Hematopoietic multipotent progenitor cell (in vitro differentiated cells): ENCODE results near the gene LRRC4C. TPM values are rescaled to one million over a fixed set of nuclear protein-coding genes. Genes with fewer than 3 reads are reported as not detected.

Source experiments
- DNase-seq, 3 donors: peaks; one replicate each; pipeline ENCODE4 v3.0.0-alpha.2; 2011 to 2015; ENCODE audit warnings: low read depth in 2 of 3, low spot score in 2 of 3
- total RNA-seq: library from RNA; depleted of rRNA; stranded (reverse); fragments of >200 nt; gene quantifications from one replicate; pipeline ENCODE4 v1.2.3, GENCODE V29; 2012

LRRC4C gene
- total RNA-seq, 1 donor, result 1.9 TPM

DNA sequence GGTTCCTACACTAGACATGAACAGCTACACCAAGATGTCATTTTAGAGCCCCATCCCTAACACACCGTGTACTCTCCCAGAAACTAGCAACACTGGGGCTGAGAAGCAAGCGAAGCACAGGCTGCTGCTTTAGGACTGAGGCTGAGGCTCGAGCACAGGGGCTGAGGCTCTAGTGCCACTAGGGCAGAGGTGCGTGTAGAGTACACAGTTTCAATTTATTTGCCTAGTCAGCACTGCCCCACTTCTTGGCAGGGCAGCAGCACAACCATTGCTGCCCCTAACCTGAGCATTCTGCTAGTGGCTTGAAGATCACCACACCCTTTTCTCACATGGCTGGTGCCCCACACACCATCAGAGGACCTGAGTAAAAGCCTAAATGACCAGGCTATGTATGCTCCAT lies 713.2 kb downstream of the LRRC4C start:
- DNase-seq, result no peak

- DNase-seq, result no peak
These were observed 727.3 kb downstream of the LRRC4C start for GRCh38 chr11:40732132-40732531.

GRCh38 chr11:40722179-40722795 lies 737.2 kb downstream of the LRRC4C start:
- peak in 2 of 3 donors; percentile 6 to 10 for DNase-seq

DNA sequence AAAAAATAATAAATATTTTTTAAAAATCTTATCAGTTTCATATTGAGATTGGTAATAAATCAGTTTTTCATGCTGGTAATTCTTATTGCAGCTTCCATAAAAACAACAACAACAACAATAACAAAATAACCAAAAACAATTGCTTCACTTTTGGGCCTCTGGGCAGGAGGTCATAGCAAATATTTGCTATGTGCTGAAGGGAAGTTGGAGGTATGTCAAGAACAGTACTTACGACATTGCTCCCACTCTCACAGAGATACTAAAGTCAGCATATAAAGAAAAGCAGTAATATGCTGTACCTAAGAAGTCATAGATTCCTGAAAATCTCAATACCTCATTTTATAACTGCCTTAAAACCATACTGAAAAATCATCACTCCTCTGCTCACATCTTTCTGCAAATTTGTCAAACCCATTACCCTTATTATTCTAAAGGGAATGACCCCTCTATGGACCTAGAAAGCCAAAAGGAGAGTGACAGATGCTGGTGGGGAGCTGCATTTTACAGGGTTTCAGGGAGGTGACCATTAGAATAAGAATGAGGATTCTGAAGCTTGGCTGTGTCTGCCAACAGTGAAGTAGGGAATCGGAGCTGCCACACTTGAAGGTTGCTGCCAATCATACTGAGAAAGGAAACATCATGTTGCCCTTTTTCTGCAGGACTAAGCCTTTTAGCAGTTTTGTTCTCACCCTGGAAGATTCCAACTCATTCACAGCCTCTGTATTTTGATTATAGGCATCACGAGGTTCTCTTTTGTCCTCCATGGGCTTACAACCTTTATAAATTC lies 742.9 kb downstream of the LRRC4C start:
- DNase-seq, result no peak

DNA sequence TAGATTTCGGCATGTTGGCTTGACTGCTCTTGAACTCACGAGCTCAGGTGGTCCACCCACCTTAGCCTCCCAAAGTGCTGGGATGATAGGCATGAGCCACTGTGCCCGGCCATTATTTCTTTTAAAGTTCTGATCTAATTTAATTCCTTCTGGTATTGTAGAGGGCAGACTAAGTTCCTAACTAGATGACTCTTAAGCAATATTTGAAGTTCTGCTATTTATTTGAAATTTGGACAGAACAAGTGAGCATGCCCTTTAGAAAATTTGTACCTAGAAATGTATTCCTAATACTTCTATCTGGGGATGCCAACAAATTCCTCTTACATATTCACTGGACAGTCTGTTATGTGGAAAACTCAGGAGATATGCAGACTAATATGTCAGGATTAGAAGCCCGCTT lies 746.4 kb downstream of the LRRC4C start:
- DNase-seq, result no peak

DNA sequence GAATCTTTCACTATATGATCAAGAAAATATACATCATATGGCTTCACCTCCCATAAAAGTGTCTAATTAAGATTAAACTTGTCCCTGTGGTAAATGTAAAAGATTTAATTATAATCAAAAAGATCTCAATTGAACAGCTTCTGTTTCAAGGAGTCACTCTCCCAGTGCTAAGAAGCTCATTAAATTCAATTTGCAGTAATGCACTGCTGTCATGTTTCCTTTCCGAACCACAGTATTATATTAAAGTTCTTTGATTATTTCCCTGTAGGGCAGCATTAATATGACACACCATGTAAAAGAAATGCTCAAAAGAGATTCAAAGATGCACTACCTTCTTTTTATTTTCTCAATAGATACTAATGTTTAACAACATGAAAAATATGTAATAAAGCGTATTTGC lies 758.4 kb downstream of the LRRC4C start:
- DNase-seq, result no peak

DNA sequence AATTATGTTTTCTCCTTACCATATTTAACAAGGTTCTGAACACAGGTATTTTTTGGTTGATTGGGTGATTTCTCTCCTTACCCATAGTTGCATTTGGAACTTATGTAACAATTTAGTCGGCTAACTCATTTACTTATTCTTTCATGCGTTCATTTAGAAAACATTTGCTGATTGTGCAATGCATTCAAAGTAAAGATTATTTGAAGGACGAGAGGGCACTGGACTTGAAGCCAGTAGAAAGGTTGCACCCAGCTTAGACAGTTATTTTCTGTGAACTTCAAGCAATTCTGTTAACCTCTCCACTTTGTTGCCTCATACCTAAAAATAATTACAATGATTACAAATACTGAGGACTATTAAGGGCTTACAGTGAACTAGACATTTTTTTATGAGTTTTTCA lies 769.6 kb downstream of the LRRC4C start:
- DNase-seq, result no peak

DNA sequence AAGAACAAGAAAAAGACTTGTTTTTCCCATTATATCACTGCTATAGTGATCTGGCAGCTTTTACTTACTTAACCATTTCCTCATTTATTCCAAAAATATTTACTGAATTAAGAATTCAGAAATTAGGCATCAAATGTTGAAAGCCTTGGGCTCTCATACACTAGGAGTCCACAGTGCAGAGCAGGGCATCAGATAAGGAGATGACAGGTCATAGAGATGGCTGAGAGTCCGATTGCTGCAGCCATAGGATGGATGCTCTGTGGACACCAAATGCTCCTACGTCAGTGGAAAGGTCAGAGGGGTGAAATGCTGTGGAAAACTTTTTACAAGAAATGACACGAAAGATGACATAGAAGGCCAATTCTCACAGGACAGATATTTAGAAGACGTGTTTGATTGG lies 771.1 kb downstream of the LRRC4C start:
- DNase-seq, result no peak

DNA sequence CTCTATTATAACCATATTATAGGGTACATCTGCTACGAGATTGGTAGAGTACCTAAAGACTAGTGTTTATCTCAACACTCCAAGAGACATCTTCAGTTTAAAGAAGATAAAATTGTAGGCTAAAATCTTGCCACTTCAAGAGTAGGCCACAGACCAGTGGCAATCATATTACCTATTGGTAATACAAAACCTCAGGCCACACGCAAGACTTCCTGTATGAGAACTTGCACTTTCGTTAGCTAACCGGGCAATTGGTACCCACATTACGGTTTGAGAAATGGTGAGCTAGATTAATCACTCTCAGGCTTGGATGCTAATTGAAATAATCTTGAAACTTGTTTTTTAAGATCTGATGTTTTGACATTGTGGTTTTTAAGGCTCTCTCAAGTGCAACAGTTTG lies 772.7 kb downstream of the LRRC4C start:
- DNase-seq, result no peak

- no peak for DNase-seq
These were observed 776.4 kb downstream of the LRRC4C start for GRCh38 chr11:40683010-40683409.

DNA sequence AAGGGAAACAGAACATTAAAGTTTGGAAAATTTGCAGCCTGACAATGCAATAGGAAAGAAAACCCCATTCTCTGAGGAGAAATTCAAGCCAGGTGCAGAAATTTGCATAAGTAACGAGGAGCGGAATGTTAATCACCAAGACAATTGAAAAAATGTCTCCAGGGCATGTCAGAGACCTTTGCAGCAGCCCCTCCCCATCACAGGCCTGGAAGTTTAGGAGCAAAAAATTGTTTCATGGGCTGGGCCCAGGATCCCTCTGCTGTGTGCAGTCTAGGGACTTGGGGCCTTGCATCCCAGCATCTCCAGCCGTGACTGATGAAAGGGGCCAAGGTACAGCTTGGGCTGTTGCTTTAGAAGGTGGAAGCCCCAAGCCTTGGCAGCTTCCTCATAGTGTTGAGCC lies 780.2 kb downstream of the LRRC4C start:
- DNase-seq, result no peak

GRCh38 chr11:40647295-40647694 lies 812.2 kb downstream of the LRRC4C start:
- no peak for DNase-seq

DNA sequence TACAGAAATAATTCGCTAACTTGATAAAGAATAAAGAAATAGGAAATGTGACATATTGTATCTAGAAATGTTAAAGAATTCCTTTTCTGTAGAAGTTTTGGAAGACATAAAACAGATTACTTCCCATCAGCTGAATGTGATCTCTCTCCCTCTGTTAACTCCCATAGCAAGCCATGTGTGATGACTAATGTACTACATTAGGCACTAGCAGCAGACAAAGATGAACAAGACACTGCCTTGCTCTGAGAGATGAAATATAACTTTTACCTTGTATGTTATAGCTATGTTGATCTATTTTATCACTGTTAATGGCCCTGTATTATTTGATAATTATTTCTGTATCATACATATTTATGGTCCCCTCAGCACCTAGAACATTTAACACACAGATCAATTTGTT lies 817.2 kb downstream of the LRRC4C start:
- DNase-seq, result no peak

GRCh38 chr11:40619654-40620053 lies 839.8 kb downstream of the LRRC4C start:
- DNase-seq, result no peak

DNA sequence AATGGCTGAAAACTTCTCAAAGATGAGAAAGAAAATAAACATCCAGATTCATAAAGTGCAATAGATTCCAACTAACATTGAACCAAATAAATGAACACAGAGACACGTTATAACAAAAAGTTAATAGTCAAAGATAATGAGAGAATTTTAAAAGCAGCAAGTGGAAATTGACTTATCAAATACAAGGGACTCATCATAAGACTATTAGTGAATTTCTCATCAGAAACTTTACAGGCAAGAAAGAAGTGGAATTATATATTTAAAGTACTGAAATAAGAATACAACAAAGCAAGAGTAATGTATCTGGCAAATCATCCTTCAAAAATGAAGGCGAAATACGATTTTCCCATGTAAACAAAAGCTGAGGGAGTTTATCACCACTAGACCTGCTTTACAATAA lies 852.7 kb downstream of the LRRC4C start:
- no peak for DNase-seq

DNA sequence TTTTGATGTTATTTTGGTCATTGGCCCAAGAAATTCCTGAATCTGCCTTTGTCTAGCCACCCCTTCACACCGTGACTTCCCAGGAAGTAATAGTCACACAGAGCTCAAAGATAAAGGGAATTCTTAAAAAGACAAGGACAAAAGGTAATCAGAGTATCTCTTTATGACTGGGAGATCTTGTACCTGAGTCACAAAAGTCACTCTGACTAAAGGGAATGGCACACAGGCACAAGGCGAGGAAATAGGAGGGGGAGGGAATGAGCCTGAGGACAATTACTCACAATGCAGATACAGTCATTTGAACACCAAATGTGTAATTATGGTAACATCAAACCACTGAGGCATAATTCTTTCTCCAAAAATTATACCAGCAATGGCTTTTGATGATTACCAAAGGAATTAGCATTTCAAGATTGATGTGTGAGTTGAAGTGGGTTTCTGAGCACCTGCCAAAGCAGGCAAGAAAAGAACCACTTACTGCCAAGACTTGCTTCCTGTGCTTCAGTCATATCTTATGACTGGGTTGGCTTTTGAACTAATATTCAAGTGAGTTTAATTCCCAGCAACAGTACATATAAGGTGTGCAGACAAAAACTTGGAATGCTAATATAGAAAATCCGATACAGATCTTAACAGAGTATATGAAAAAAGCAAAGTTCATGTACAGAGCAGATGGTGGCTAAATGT lies 856.4 kb downstream of the LRRC4C start:
- DNase-seq, result no peak

DNA sequence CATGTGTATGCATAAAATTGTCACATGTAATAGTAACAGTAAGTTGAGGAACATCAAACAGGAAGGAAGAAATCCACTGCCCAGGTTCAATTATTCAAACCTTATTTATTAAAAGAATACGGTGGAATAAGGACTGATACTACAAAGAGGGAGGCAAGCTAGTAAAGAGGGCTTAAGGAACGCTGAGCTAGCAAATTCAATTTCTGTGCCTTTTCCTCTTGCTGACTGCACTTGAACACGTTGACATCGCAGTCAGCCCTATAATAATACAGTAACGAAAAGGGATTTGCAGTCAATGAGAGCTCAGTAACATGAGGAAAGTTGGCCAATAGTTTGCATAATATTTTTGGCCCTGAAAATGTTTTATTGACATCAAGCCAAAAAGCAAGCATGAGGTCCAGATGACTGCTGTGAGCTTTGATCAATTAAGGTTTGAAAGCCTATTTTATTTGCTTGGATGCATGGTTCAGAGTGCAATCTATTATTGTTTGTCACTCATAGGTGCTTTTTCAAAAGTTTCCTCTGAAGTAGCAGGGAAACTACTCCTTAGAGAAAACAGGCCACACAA lies 861.8 kb downstream of the LRRC4C start:
- DNase-seq, result no peak

- DNase-seq, result no peak
These were observed 886.1 kb downstream of the LRRC4C start for GRCh38 chr11:40573254-40573891.

GRCh38 chr11:40569947-40570531 lies 889.4 kb downstream of the LRRC4C start:
- no peak for DNase-seq

DNA sequence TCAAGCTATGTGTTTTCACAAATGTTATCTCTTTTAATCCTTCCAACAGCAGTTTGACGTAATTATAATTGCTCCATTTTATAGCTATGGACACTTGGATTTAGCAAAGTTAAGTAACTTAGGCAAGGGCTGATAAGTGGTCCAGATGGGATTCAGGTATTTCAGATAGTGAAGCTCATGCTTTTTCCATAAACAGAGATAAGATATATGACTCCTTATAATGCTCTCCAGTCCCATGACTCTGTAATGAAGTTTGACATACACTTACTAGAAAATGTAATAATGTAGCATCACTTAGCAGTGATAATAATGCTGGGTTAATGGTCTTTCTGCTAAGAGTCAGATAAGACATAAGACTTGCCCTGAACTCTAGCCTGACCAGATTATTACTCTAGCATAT lies 892.1 kb downstream of the LRRC4C start:
- DNase-seq, result no peak

- no peak for DNase-seq
These were observed 915.3 kb downstream of the LRRC4C start for GRCh38 chr11:40544162-40544561.
